Measurements from ENCODE around the gene SYS1. TPM values are rescaled to one million over a fixed set of nuclear protein-coding genes. Genes with fewer than 3 reads are reported as not detected.

Gene SYS1
- total RNA-seq, 6 experiments from 2014 or later: 16.6 to 26.2 (median 20.8) TPM

DNA sequence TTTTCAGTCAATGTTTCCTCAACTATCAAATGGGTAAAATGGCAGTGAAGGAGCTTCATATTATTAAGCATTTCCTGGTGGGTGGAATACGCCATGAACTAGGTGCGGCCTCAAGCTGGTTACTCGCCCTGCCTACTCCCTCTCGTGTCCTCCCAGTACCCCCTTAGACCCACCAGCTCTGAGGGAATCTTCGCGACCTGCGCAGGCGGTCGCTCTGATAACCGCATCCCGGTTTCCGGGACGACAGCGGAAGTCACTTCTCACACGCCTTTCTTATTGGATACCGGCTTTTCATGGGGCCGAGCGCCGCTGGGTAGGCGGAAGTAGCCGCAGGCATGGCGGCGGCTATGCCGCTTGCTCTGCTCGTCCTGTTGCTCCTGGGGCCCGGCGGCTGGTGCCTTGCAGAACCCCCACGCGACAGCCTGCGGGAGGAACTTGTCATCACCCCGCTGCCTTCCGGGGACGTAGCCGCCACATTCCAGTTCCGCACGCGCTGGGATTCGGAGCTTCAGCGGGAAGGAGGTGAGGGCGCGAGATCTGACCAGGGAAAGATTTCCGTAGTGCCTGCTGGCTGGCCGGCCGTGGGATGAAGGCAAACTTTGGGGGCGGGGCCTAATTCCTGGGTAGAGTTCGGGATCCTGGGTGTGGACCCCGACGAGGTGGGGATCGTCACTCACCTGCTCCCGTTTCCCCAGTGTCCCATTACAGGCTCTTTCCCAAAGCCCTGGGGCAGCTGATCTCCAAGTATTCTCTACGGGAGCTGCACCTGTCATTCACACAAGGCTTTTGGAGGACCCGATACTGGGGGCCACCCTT, 53.1 kb downstream of the SYS1 start, which contains the start of gene PIGT:
TSS of gene PIGT (plus strand) at position 320 of the 816 bp plus-strand sequence. CDS start at position 336, 16 bp downstream.
- peak; percentile 93 for TF ChIP-seq POLR2A (IDR thresholded peaks at IDR 0.05)
- TF ChIP-seq, protein P1, sequence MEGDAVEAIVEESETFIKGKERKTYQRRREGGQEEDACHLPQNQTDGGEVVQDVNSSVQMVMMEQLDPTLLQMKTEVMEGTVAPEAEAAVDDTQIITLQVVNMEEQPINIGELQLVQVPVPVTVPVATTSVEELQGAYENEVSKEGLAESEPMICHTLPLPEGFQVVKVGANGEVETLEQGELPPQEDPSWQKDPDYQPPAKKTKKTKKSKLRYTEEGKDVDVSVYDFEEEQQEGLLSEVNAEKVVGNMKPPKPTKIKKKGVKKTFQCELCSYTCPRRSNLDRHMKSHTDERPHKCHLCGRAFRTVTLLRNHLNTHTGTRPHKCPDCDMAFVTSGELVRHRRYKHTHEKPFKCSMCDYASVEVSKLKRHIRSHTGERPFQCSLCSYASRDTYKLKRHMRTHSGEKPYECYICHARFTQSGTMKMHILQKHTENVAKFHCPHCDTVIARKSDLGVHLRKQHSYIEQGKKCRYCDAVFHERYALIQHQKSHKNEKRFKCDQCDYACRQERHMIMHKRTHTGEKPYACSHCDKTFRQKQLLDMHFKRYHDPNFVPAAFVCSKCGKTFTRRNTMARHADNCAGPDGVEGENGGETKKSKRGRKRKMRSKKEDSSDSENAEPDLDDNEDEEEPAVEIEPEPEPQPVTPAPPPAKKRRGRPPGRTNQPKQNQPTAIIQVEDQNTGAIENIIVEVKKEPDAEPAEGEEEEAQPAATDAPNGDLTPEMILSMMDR (IDR thresholded peaks at IDR 0.05): no peak

DNA sequence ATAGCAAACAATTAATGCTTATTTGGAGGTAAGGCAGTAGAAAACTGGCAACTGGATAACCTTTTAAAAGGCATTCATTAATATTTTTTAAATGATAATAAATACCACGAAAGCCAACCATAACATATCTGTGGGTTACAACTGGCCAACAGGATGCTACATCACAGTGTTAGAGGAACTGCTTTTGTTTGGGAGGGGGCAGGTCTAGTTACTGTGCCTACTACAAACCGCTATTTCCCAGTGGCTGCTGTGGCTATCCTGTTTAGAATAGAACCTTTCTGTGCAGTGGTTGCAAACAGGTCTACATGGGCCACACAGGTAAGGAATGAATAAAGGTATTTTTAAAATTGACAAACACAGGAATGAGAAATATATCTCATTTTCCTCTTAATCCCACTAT, 54.0 kb downstream of the SYS1 start:
- Histone ChIP-seq H3K27me3 (no peaks in the 10 kb centered on the region), H3K36me3 (peaks cover 0 to 23% (median 13%) of the 10 kb centered on the region in 4 donors), H3K9me3 (no peaks in the 10 kb centered on the region), H3K4me1 (peaks cover 0 to 21% (median 6%) of the 10 kb centered on the region in 4 donors), H3K27ac (no peak overlapping the region), H3K4me3 (peak overlapping the region; percentile 80 to 98 (median 83))
- TF ChIP-seq, protein P1 (IDR thresholded peaks at IDR 0.05): no peak
- TF ChIP-seq POLR2A (IDR thresholded peaks at IDR 0.05): no peak
- ATAC-seq (no peak), DNase-seq (no peak)
- intact Hi-C loops (cut with DNase I): no loop called here
- WGBS (ENCODE audit: insufficient coverage, low coverage, low lambda C conversion rate, missing lambda C conversion rate): 56% methylated on average over 2 of the region's 2 CpGs

More for the DNA sequence above, 53.1 kb downstream of the SYS1 start, which contains the start of gene PIGT:
- DNase-seq (peak; percentile 83 to 89 (median 87)), ATAC-seq (peak; percentile 91 to 95 (median 93))
- Histone ChIP-seq H3K4me3 (peak within 1 kb of the TSS; percentile 80 to 98 (median 83)), H3K4me1 (peaks cover 0 to 21% (median 6%) of the 10 kb centered on the region in 4 donors), H3K27ac (peak within 1 kb of the TSS in 2 of 3 donors; percentile 21 to 57), H3K36me3 (peaks cover 0 to 15% (median 9%) of the 10 kb centered on the region in 4 donors), H3K27me3 (no peaks in the 10 kb centered on the region), H3K9me3 (no peaks in the 10 kb centered on the region)
- intact Hi-C loops (cut with DNase I): no loop called here
- 2% methylated on average over 22 of the region's 52 CpGs for WGBS (ENCODE audit: insufficient coverage, low coverage, low lambda C conversion rate, missing lambda C conversion rate)

Other genes starting within 250 kb of the SYS1 start
- gene WFDC5, start 248.0 kb upstream of the SYS1 start, total RNA-seq: not detected
- not detected for gene WFDC12, start 238.7 kb upstream of the SYS1 start, total RNA-seq
- gene PI3, start 188.3 kb upstream of the SYS1 start, total RNA-seq: not detected
- gene SEMG1, start 156.1 kb upstream of the SYS1 start, total RNA-seq: not detected
- not detected for gene SEMG2, start 141.8 kb upstream of the SYS1 start, total RNA-seq
- 100 to 1,000 TPM in 5 of 6 experiments, 10 to 100 TPM in 1; 51.9 to 197 (median 169) TPM for gene SLPI, start 108.6 kb upstream of the SYS1 start, total RNA-seq
- not detected for gene RBPJL, start 56.3 kb upstream of the SYS1 start, total RNA-seq
- gene MATN4, start 54.9 kb upstream of the SYS1 start, total RNA-seq: not detected
- gene SDC4, start 14.7 kb upstream of the SYS1 start, total RNA-seq: 100 to 1,000 TPM in 4 of 6 experiments, 10 to 100 TPM in 2; 84.3 to 373 (median 116) TPM
- gene TP53TG5, start 15.2 kb downstream of the SYS1 start, total RNA-seq: not detected
- 1 to 10 TPM; 2.3 to 5.3 (median 3.3) TPM for gene DBNDD2, start 45.1 kb downstream of the SYS1 start, total RNA-seq
- 10 to 100 TPM; 35.7 to 58.4 (median 40.5) TPM for gene PIGT, start 53.0 kb downstream of the SYS1 start, total RNA-seq
- gene WFDC2, start 106.6 kb downstream of the SYS1 start, total RNA-seq: 1 to 10 TPM in 4 of 6 experiments, under 1 TPM in 1, not detected in 1; 0.77 to 2.8 (median 1.8) TPM
- gene SPINT3, start 152.5 kb downstream of the SYS1 start, total RNA-seq: not detected
- gene WFDC6, start 176.3 kb downstream of the SYS1 start, total RNA-seq: not detected
- gene EPPIN, start 184.2 kb downstream of the SYS1 start, total RNA-seq: not detected
- gene WFDC8, start 216.1 kb downstream of the SYS1 start, total RNA-seq: not detected

Measured in right lobe of liver (tissue), 6 donors.